Measurements from ENCODE around the gene ASPSCR1. TPM values are rescaled to one million over a fixed set of nuclear protein-coding genes. Genes with fewer than 3 reads are reported as not detected.

The ASPSCR1 gene
- total and polyA plus RNA-seq, 2 of the 13 experiments (the other 11 are each of a cell fraction or from before 2014, with no cell fraction given), result 274 to 314 TPM

- no peak for TF ChIP-seq ZNF430 (CRISPR knock-in tag; IDR thresholded peaks at IDR 0.05)
- no peak for TF ChIP-seq ZBTB1 (CRISPR knock-in tag; IDR thresholded peaks at IDR 0.05; ENCODE audit: borderline replicate concordance)
- TF ChIP-seq ZNF691 (CRISPR knock-in tag; IDR thresholded peaks at IDR 0.05; ENCODE audit: borderline replicate concordance, low read depth), result no peak
- TF ChIP-seq RBFOX2 (IDR thresholded peaks at IDR 0.05; ENCODE audit: low read depth, low read length), result peak; percentile 75
- peak; percentile 39; the same call in 1 of the 2 replicates for TF ChIP-seq UBTF (CRISPR knock-in tag; IDR thresholded peaks at IDR 0.05)
- TF ChIP-seq ZFP36L1 (CRISPR knock-in tag; IDR thresholded peaks at IDR 0.05), result no peak
- TF ChIP-seq GATAD1 (CRISPR knock-in tag; IDR thresholded peaks at IDR 0.05), result no peak
- TF ChIP-seq ZNF501 (CRISPR knock-in tag; IDR thresholded peaks at IDR 0.05), result 0 out of 2 replicates have a peak, but pooled peaks have one; percentile 34
- no peak for TF ChIP-seq ZNF740 (CRISPR knock-in tag; IDR thresholded peaks at IDR 0.05)
- TF ChIP-seq HNF4G (IDR thresholded peaks at IDR 0.05; ENCODE audit: borderline replicate concordance, low read depth, low read length), result 0 out of 2 replicates have a peak, but pooled peaks have one; percentile 17
- TF ChIP-seq HNF4G (CRISPR knock-in tag; IDR thresholded peaks at IDR 0.05; ENCODE audit: borderline replicate concordance, low read depth), result no peak
- TF ChIP-seq HBP1 (CRISPR knock-in tag; IDR thresholded peaks at IDR 0.05; ENCODE audit: low read depth), result no peak
- peak; percentile 94 for TF ChIP-seq HIC2 (CRISPR knock-in tag; IDR thresholded peaks at IDR 0.05; ENCODE audit: low read depth)
- TF ChIP-seq CENPBD1 (CRISPR knock-in tag; IDR thresholded peaks at IDR 0.05; ENCODE audit: borderline replicate concordance, low read depth), result no peak
- TF ChIP-seq MYC (CRISPR knock-in tag; IDR thresholded peaks at IDR 0.05; ENCODE audit: borderline replicate concordance), result peak; percentile 22; the same call in 1 of the 2 replicates
- TF ChIP-seq BRCA1 (CRISPR knock-in tag; IDR thresholded peaks at IDR 0.05), result no peak
- TF ChIP-seq NFRKB (IDR thresholded peaks at IDR 0.05), result no peak
- TF ChIP-seq MED1 (CRISPR knock-in tag; IDR thresholded peaks at IDR 0.05), result no peak
- TF ChIP-seq ZNF280B (CRISPR knock-in tag; IDR thresholded peaks at IDR 0.05; ENCODE audit: borderline replicate concordance), result peak; percentile 40; the same call in 1 of the 2 replicates
- TF ChIP-seq DNMT1 (CRISPR knock-in tag; IDR thresholded peaks at IDR 0.05), result no peak
- no peak for TF ChIP-seq TGIF2 (CRISPR knock-in tag; IDR thresholded peaks at IDR 0.05)
Observed at GRCh38 chr17:81978524-81979298, 1.3 kb downstream of the ASPSCR1 start (continued).
